Measurements from ENCODE around the gene IGSF9.

IGSF9 gene

DNA sequence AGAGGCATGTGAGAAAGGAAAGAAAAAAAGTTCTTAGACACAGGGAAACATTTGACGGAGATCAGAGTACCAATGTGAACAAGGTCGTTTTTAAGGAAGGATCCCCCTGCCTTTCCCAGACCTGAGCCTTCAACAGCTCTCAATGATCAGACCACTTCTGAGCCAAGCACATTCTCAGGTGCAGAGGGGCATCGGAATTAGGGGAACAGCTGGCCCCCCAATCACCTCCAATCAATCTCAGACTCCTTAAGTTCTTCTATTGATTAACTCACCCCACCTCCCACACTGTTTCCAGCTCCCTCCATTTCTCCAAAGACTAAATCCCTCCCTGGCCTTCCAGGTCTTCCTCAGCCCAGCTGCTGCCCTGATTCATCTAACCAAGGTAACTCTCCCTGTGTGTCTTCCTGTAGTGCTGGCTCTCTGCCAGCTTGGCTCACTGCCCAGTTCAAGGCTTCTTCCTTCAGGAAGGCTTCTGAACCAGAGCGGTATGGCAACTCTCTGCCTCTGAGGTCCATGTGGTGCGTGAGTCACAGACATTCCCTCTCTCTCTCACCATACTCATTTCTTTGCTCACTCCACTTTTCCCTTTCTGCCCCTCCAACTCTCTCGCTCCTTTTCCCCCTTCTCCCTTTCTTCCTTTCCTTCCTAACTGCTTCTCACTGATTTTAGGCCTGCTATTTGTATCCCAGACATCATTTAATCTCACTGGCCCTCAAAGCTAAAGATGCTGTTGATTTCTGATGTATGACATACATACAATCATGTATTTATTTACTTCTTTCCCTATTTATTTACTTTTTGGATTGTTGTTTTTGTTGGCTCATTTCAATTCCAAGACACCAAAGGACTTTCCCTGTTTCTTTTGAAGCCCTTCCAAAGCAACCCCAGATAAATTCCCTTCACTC lies 63.5 kb downstream of the IGSF9 start:
- DNase-seq (ENCODE audit: low read depth): peak; percentile 28
- H3K4me3 ChIP-seq (ENCODE audit: low read depth, low read length): no peak overlapping the region
- no peak for TF ChIP-seq CTCF (IDR thresholded peaks at IDR 0.05; ENCODE audit: insufficient read depth, low read depth, low read length, missing control alignments)

GRCh38 chr1:159880430-159880829 lies 65.0 kb downstream of the IGSF9 start:
- no peak for TF ChIP-seq CTCF (IDR thresholded peaks at IDR 0.05; ENCODE audit: insufficient read depth, low read depth, low read length, missing control alignments)
- H3K4me3 ChIP-seq (ENCODE audit: low read depth, low read length): no peak overlapping the region
- no peak for DNase-seq (ENCODE audit: low read depth)

DNA sequence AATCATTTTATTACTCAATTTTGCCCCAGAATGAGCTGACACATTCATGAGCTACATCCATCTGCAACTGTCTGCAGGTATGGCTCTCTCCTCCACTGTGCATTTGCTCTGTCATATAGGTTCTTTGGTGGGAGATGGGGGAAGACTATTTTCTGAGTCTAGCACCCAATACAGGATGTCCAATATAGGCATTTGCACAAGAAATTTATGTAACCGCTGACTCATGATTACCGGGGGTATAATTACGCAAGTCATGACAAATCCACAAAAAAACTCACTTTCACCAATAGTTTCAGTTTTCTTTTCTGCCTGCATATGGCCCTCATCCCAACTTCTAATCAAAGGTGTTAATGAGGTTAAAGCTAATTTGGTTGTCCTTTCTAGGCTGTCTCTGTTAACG lies 65.4 kb downstream of the IGSF9 start:
- no peak for DNase-seq (ENCODE audit: low read depth)
- TF ChIP-seq CTCF (IDR thresholded peaks at IDR 0.05; ENCODE audit: insufficient read depth, low read depth, low read length, missing control alignments): no peak
- no peak overlapping the region for H3K4me3 ChIP-seq (ENCODE audit: low read depth, low read length)

GRCh38 chr1:159879136-159879535 lies 66.3 kb downstream of the IGSF9 start:
- DNase-seq (ENCODE audit: low read depth): no peak
- H3K4me3 ChIP-seq (ENCODE audit: low read depth, low read length): no peak overlapping the region
- TF ChIP-seq CTCF (IDR thresholded peaks at IDR 0.05; ENCODE audit: insufficient read depth, low read depth, low read length, missing control alignments): no peak

DNA sequence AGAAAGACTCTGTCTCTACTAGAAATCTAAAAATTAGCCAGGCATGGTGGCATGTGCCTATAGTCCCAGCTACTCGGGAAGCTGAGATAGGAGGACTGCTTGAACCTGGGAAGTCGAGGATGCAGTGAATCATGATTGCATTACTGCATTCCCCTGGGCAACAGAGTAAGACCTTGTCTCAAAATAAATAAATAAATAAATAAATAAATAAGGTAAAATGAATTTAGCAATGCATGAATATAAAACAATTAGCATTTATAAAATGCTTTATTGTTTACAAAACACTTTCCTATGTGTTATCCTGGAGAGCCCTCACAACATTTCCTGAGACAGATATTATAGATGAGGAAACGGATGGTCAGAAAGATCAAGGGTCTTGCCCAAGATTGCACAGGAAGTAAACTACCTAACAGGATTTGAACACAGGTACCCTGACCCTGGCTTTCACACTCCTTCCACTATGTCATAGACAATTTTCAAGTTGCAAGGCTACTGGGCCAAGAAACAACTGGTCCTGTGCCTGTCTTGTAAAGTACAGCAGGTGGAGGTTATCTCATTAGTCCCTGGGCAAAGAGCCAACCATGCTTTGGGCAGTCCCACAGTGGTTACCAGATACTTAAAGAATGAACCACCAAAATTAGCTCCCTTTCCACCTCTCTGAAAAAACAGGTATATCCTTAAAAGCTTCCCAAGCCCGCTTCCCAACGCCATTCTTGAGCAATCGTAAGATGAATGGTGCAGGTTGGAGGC lies 67.5 kb downstream of the IGSF9 start:
- no peak for TF ChIP-seq CTCF (IDR thresholded peaks at IDR 0.05; ENCODE audit: insufficient read depth, low read depth, low read length, missing control alignments)
- DNase-seq (ENCODE audit: low read depth): peak; percentile 13
- H3K4me3 ChIP-seq (ENCODE audit: low read depth, low read length): no peak overlapping the region
